ENCODE data around the gene LIAS.

Gene LIAS

DNA sequence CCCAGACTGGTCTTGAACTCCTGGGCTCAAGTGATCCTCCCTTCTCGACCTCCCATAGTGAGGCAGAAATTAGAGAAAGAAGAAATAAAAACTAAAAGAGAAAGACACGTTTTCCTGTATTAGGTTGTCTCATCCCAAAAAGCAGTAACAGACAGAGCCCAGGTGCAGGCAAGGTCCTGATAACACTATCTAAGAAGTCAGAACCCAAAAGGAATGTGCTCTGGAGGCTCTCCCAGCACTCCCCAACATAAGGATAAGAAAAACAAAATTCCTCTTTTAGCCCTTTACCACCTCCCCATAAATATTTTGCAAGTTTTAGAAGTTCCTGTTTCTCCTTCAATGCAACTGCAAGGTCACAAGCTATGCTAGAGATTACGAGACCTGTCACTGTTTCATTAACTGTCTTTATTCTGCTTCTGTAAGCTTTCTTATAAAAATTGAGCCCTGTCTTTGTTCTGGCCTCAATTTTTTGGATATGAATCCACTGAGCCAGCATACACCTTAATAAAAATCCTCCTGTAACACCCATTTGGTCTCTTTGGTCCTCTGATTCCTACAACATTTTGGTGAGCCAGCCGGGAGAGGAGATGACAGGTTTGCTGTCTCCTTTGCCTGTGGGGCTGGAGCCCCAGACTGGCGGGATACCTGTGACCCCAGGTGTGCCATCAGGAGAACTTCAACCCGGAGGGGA is 25.9 kb downstream of the LIAS start:
- TF ChIP-seq CTCF (IDR thresholded peaks at IDR 0.05), result no peak
- no peaks in the 10 kb centered on the region for H3K27me3 ChIP-seq
- H3K9me3 ChIP-seq, result no peaks in the 10 kb centered on the region
- H3K36me3 ChIP-seq, result no peaks in the 10 kb centered on the region
- H3K4me3 ChIP-seq (ENCODE audit: low read depth in 1 of 2, low read length in 1 of 2), result peak overlapping the region in 1 of 2 experiments; percentile 23
- peaks cover 39 to 44% of the 10 kb centered on the region in 2 experiments for H3K4me1 ChIP-seq (ENCODE audit: control insufficient read depth in 1 of 2, insufficient read depth in 1 of 2, low read depth in 1 of 2, low read length in 1 of 2)
- H3K27ac ChIP-seq, result peak overlapping the region; percentile 78

GRCh38 chr4:39486221-39486804 is 27.5 kb downstream of the LIAS start:
- Histone ChIP-seq H3K27ac (peak overlapping the region; percentile 78), H3K36me3 (no peaks in the 10 kb centered on the region), H3K27me3 (no peaks in the 10 kb centered on the region), H3K4me3 (ENCODE audit: low read depth in 1 of 2, low read length in 1 of 2) (no peak overlapping the region), H3K9me3 (no peaks in the 10 kb centered on the region), H3K4me1 (ENCODE audit: control insufficient read depth in 1 of 2, insufficient read depth in 1 of 2, low read depth in 1 of 2, low read length in 1 of 2) (peaks cover 29 to 32% of the 10 kb centered on the region in 2 experiments)
- TF ChIP-seq CTCF (IDR thresholded peaks at IDR 0.05), result no peak

DNA sequence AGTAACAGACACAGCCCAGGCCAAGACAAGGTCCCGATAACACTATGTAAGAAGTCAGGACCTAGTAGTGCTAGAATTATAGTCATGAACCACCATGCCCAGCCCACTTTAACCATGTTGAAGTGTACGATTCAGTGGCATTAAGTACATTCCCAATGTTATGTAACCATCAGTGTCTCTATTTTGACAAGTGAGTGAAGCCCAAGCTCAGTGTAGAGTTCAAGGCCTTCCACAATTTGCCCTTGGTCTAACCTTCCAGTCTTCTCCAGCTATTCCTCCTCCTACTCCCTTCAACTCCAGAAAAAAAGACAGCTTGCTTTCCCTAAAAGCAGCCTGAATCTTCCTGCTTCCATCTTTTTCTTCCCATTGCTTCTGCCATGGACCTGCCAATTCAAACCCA is 31.5 kb downstream of the LIAS start:
- no peak for TF ChIP-seq CTCF (IDR thresholded peaks at IDR 0.05)
- no peaks in the 10 kb centered on the region for H3K36me3 ChIP-seq
- no peaks in the 10 kb centered on the region for H3K9me3 ChIP-seq
- peaks cover 14 to 15% of the 10 kb centered on the region in 2 experiments for H3K4me1 ChIP-seq (ENCODE audit: control insufficient read depth in 1 of 2, insufficient read depth in 1 of 2, low read depth in 1 of 2, low read length in 1 of 2)
- H3K27ac ChIP-seq, result no peak overlapping the region
- H3K27me3 ChIP-seq, result no peaks in the 10 kb centered on the region
- H3K4me3 ChIP-seq (ENCODE audit: low read depth in 1 of 2, low read length in 1 of 2), result no peak overlapping the region

- Histone ChIP-seq H3K27me3 (no peaks in the 10 kb centered on the region), H3K4me1 (ENCODE audit: control insufficient read depth in 1 of 2, insufficient read depth in 1 of 2, low read depth in 1 of 2, low read length in 1 of 2) (no peaks in the 10 kb centered on the region), H3K36me3 (peaks cover 8% of the 10 kb centered on the region), H3K27ac (no peak overlapping the region), H3K9me3 (no peaks in the 10 kb centered on the region), H3K4me3 (ENCODE audit: low read depth in 1 of 2, low read length in 1 of 2) (no peak overlapping the region)
- no peak for TF ChIP-seq CTCF (IDR thresholded peaks at IDR 0.05)
Measured at GRCh38 chr4:39494354-39494753, 35.5 kb downstream of the LIAS start.

GRCh38 chr4:39495446-39496213 is 36.8 kb downstream of the LIAS start:
- Histone ChIP-seq H3K4me1 (ENCODE audit: control insufficient read depth in 1 of 2, insufficient read depth in 1 of 2, low read depth in 1 of 2, low read length in 1 of 2) (no peaks in the 10 kb centered on the region), H3K4me3 (ENCODE audit: low read depth in 1 of 2, low read length in 1 of 2) (no peak overlapping the region), H3K27me3 (no peaks in the 10 kb centered on the region), H3K27ac (no peak overlapping the region), H3K9me3 (no peaks in the 10 kb centered on the region), H3K36me3 (peaks cover 8% of the 10 kb centered on the region)
- no peak for TF ChIP-seq CTCF (IDR thresholded peaks at IDR 0.05)
